ENCODE measurements around the gene BAIAP2L1. TPM values are rescaled to one million over a fixed set of nuclear protein-coding genes. Genes with fewer than 3 reads are reported as not detected.
"Not testable (repeated sequence)": the region's sequence is repeated elsewhere in the genome, so short reads cannot be mapped to it uniquely, and the experiment has no call there.

Gene BAIAP2L1
- total and polyA plus RNA-seq, 7 donors: 0.80 to 3.0 (median 1.2) TPM

DNA sequence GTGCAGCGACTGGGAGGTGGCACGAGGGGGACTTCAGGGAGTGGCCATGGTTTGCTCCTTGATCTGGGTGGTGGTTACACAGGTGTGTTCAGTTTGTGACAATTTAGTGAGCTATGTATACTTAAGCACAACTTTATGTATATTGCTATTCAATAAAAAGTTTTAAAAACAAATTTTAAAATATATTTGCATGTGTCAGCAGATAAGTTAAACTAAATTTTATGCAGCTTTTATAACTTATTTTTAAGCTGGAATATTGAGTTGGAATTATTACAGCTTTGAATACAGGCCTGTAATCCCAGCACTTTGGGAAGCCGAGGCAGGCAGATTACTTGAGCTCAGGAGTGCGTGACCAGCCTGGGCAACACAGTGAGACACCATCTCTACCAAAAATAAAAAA, 5.4 kb downstream of the BAIAP2L1 start:
- 85 to 94% (median 87%) methylated on average over 4 of the region's 4 CpGs for WGBS, 3 donors
- Histone ChIP-seq H3K36me3 (ENCODE audit: insufficient read depth in 1 of 2, low read depth in 1 of 2) (no peaks in the 10 kb centered on the region), H3K9me3 (no peaks in the 10 kb centered on the region), H3K27me3 (ENCODE audit: insufficient read depth in 3 of 3, low read length in 2 of 3) (peaks cover 0 to 18% (median 7%) of the 10 kb centered on the region in 3 donors), H3K27ac (no peak overlapping the region), H3K4me3 (no peak overlapping the region), H3K4me1 (no peaks in the 10 kb centered on the region)
- no peak for TF ChIP-seq CTCF (IDR thresholded peaks at IDR 0.05)
- DNase-seq (no peak), ATAC-seq (no peak)
- intact Hi-C loops (cut with DNase I): no loop called here

DNA sequence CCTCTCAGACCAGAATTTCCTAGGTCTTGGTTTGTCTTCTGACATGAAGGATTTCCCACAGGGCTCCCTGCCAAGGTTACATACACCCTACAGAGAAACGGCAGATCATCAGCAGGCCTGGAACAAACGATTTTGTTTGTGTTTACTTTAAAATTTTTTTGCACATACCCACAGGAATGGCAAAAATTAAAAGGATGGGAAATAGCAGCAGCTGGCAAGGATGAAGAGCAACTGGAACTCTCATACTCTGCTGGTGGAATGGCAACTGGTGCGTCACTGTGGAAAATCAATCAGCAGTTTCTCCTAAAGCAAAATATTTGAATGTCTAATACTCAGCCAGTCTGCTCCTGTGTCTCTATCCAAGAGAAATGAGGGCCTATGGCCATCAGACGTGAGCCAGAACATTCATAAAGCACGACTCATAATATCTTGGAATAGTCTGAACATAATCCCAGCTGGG, 6.5 kb downstream of the BAIAP2L1 start:
- intact Hi-C loops (cut with DNase I): no loop called here
- DNase-seq (no peak), ATAC-seq (no peak)
- peaks cover 0 to 11% (median 7%) of the 10 kb centered on the region in 3 donors for H3K27me3 ChIP-seq (ENCODE audit: insufficient read depth in 3 of 3, low read length in 2 of 3)
- no peaks in the 10 kb centered on the region for H3K4me1 ChIP-seq
- no peak overlapping the region for H3K27ac ChIP-seq
- no peaks in the 10 kb centered on the region for H3K36me3 ChIP-seq (ENCODE audit: insufficient read depth in 1 of 2, low read depth in 1 of 2)
- 16 to 26% (median 21%) methylated on average over 5 of the region's 5 CpGs for WGBS, 3 donors
- TF ChIP-seq CTCF (IDR thresholded peaks at IDR 0.05): no peak
- no peak overlapping the region for H3K4me3 ChIP-seq
- H3K9me3 ChIP-seq: no peaks in the 10 kb centered on the region

DNA sequence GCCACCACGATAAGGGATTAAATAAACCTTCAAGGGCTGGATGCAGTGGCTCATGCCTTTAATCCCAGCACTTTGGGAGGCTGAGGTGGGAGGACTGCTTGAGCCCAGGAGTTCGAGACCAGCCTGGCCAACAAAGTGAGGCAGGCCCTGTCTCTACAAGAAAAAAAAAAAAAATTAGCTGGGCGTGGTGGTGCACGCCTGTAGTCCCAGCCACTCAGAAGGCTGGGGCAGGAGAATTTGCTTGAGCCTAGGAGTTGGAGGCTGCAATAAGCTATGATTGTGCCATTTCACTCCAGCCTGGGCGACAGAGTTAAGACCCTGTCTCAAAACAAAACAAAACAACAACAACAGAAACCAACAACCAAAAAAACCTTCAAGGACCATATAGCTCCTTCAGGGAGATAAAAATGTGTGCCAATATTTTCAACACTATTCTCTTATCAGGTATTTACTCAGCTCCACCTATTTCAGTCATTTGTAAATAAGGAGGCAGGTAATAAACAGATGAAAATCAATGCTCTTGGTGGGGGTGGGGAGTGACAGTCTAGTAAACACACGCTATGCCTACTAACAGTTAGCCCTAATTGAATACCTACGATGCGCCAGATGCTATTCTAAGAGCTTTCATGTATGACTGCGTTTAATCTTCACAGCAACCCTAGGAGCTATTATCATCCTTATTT, 13.2 kb downstream of the BAIAP2L1 start:
- H3K4me3 ChIP-seq: no peak overlapping the region
- intact Hi-C loops (cut with DNase I): no loop called here
- H3K4me1 ChIP-seq: no peaks in the 10 kb centered on the region
- TF ChIP-seq CTCF (IDR thresholded peaks at IDR 0.05): no peak
- no peaks in the 10 kb centered on the region for H3K36me3 ChIP-seq (ENCODE audit: insufficient read depth in 1 of 2, low read depth in 1 of 2)
- no peak for ATAC-seq
- no peaks in the 10 kb centered on the region for H3K9me3 ChIP-seq
- WGBS, 3 donors: 84 to 92% (median 87%) methylated on average over 9 of the region's 9 CpGs
- no peak for DNase-seq
- H3K27ac ChIP-seq: no peak overlapping the region
- peaks cover 0 to 4% (median 3%) of the 10 kb centered on the region in 3 donors for H3K27me3 ChIP-seq (ENCODE audit: insufficient read depth in 3 of 3, low read length in 2 of 3)

DNA sequence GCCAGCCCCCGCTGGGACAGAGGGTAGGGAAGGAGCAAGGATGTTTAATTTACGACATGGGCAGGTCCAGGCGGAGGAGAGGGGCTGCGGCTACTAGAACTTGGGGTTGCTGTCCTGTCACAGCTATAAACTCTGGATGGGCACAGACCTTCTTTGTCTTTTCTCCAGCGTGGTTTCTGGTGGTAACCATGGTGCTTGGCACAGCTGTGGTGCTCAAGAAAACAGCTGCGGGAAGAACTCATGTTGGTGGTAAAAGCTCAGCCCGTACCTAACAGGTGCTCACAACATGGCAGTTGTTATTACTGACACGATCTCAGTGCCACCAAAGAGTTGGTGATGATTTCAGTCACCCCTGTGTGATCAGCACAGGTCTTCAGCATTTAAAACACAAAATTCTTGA, 13.8 kb downstream of the BAIAP2L1 start:
- no peak for TF ChIP-seq CTCF (IDR thresholded peaks at IDR 0.05)
- Histone ChIP-seq H3K4me1 (no peaks in the 10 kb centered on the region), H3K27ac (no peak overlapping the region), H3K27me3 (ENCODE audit: insufficient read depth in 3 of 3, low read length in 2 of 3) (peaks cover 0 to 3% (median 0%) of the 10 kb centered on the region in 3 donors), H3K9me3 (no peaks in the 10 kb centered on the region), H3K36me3 (ENCODE audit: insufficient read depth in 1 of 2, low read depth in 1 of 2) (no peaks in the 10 kb centered on the region), H3K4me3 (no peak overlapping the region)
- ATAC-seq (no peak), DNase-seq (no peak)
- intact Hi-C loops (cut with DNase I): no loop called here
- 26 to 53% (median 32%) methylated on average over 8 of the region's 8 CpGs for WGBS, 3 donors

- H3K36me3 ChIP-seq (ENCODE audit: insufficient read depth in 1 of 2, low read depth in 1 of 2); H3K9me3 ChIP-seq; H3K27ac ChIP-seq; H3K4me1 ChIP-seq; H3K4me3 ChIP-seq; H3K27me3 ChIP-seq (ENCODE audit: insufficient read depth in 3 of 3, low read length in 2 of 3); ATAC-seq; intact Hi-C loops (cut with DNase I); DNase-seq: not testable (repeated sequence)
- 75 to 80% (median 78%) methylated on average over 4 of the region's 5 CpGs for WGBS, 3 donors
Observed at GRCh38 chr7:98385532-98385931, 15.4 kb downstream of the BAIAP2L1 start.

Data from psoas muscle (tissue), 8 donors.